ENCODE measurements around the gene TSPAN18. TPM values are rescaled to one million over a fixed set of nuclear protein-coding genes. Genes with fewer than 3 reads are reported as not detected.

Gene TSPAN18
- total RNA-seq, 1 experiment from 2014 or later, result 0.77 TPM

GRCh38 chr11:44771252-44771734, 44.5 kb downstream of the TSPAN18 start:
- DNase-seq (ENCODE audit: unreplicated experiment), result no peak
- Mint-ChIP-seq H3K27me3 (ENCODE audit: insufficient read depth, unreplicated experiment) (no peaks in the 10 kb centered on the region), H3K9me3 (ENCODE audit: unreplicated experiment) (peaks cover 7% of the 10 kb centered on the region), H3K36me3 (ENCODE audit: insufficient read depth, unreplicated experiment) (no peaks in the 10 kb centered on the region), H3K4me1 (ENCODE audit: insufficient read depth, unreplicated experiment) (peaks cover 5% of the 10 kb centered on the region), H3K27ac (ENCODE audit: low read depth, unreplicated experiment) (no peak overlapping the region), H3K4me3 (ENCODE audit: unreplicated experiment) (no peak overlapping the region)
- BruUV-seq (replicated peaks), result no TSS peak
- ChIA-PET POLR2A (no interaction called here), CTCF (interaction anchor here (0.9 kb wide), 1 partner anchor 140 kb away, joined by 3 read pairs; no protein-coding TSS in a partner anchor)
- intact Hi-C loops (cut with micrococcal nuclease), result no loop called here
- TF ChIP-seq CTCF (IDR thresholded peaks at IDR 0.05; ENCODE audit: unreplicated experiment), result no peak

GRCh38 chr11:44771841-44772240, 45.1 kb downstream of the TSPAN18 start:
- Mint-ChIP-seq H3K4me1 (ENCODE audit: insufficient read depth, unreplicated experiment) (peaks cover 5% of the 10 kb centered on the region), H3K9me3 (ENCODE audit: unreplicated experiment) (peaks cover 7% of the 10 kb centered on the region), H3K4me3 (ENCODE audit: unreplicated experiment) (no peak overlapping the region), H3K36me3 (ENCODE audit: insufficient read depth, unreplicated experiment) (no peaks in the 10 kb centered on the region), H3K27me3 (ENCODE audit: insufficient read depth, unreplicated experiment) (no peaks in the 10 kb centered on the region), H3K27ac (ENCODE audit: low read depth, unreplicated experiment) (no peak overlapping the region)
- POLR2A ChIA-PET, result no interaction called here
- peak; percentile 36 for DNase-seq (ENCODE audit: unreplicated experiment)
- intact Hi-C loops (cut with micrococcal nuclease), result no loop called here
- BruUV-seq (replicated peaks), result no TSS peak
- no peak for TF ChIP-seq CTCF (IDR thresholded peaks at IDR 0.05; ENCODE audit: unreplicated experiment)
- CTCF ChIA-PET, result interaction anchor here (0.9 kb wide), 1 partner anchor 139 kb away, joined by 3 read pairs; no protein-coding TSS in a partner anchor

GRCh38 chr11:44773351-44773965, 46.7 kb downstream of the TSPAN18 start:
- POLR2A ChIA-PET, result no interaction called here
- BruUV-seq (replicated peaks), result no TSS peak
- no peak for TF ChIP-seq CTCF (IDR thresholded peaks at IDR 0.05; ENCODE audit: unreplicated experiment)
- Mint-ChIP-seq H3K4me3 (ENCODE audit: unreplicated experiment) (no peak overlapping the region), H3K27me3 (ENCODE audit: insufficient read depth, unreplicated experiment) (no peaks in the 10 kb centered on the region), H3K27ac (ENCODE audit: low read depth, unreplicated experiment) (no peak overlapping the region), H3K36me3 (ENCODE audit: insufficient read depth, unreplicated experiment) (no peaks in the 10 kb centered on the region), H3K9me3 (ENCODE audit: unreplicated experiment) (peaks cover 3% of the 10 kb centered on the region), H3K4me1 (ENCODE audit: insufficient read depth, unreplicated experiment) (peaks cover 5% of the 10 kb centered on the region)
- intact Hi-C loops (cut with micrococcal nuclease), result no loop called here
- no peak for DNase-seq (ENCODE audit: unreplicated experiment)
- CTCF ChIA-PET, result interaction anchor here (0.6 to 0.8 kb wide), 3 partner anchors 50 to 751 kb away, joined by 3 to 4 read pairs (median 3); no protein-coding TSS in a partner anchor

- intact Hi-C loops (cut with micrococcal nuclease), result no loop called here
- H3K4me3 Mint-ChIP-seq (ENCODE audit: unreplicated experiment), result no peak overlapping the region
- POLR2A ChIA-PET, result no interaction called here
These were observed 47.3 kb downstream of the TSPAN18 start for GRCh38 chr11:44774108-44774507.

More at GRCh38 chr11:44774108-44774507, 47.3 kb downstream of the TSPAN18 start:
- no peaks in the 10 kb centered on the region for H3K9me3 Mint-ChIP-seq (ENCODE audit: unreplicated experiment)
- peaks cover 5% of the 10 kb centered on the region for H3K4me1 Mint-ChIP-seq (ENCODE audit: insufficient read depth, unreplicated experiment)
- BruUV-seq (replicated peaks), result no TSS peak
- no peak for TF ChIP-seq CTCF (IDR thresholded peaks at IDR 0.05; ENCODE audit: unreplicated experiment)
- CTCF ChIA-PET, result interaction anchor here (0.6 to 1.2 kb wide), 6 partner anchors 10 to 751 kb away, joined by 3 to 4 read pairs (median 3); no protein-coding TSS in a partner anchor
- H3K27ac Mint-ChIP-seq (ENCODE audit: low read depth, unreplicated experiment), result no peak overlapping the region
- DNase-seq (ENCODE audit: unreplicated experiment), result no peak
- H3K36me3 Mint-ChIP-seq (ENCODE audit: insufficient read depth, unreplicated experiment), result no peaks in the 10 kb centered on the region
- no peaks in the 10 kb centered on the region for H3K27me3 Mint-ChIP-seq (ENCODE audit: insufficient read depth, unreplicated experiment)

All from MCF 10A (cell line).